Colonic mucosa (tissue), 4 donors: Measurements from ENCODE around the gene SIRT1. TPM values are rescaled to one million over a fixed set of nuclear protein-coding genes. Genes with fewer than 3 reads are reported as not detected.

ENCODE experiments used
- DNase-seq: peaks from one replicate; pipeline ENCODE4 v3.0.0-alpha.2; 2020
- H3K27ac ChIP-seq: fragments of 200-600 bp; one replicate; pipeline ENCODE4 v1.8.0; 2021
- H3K27me3 ChIP-seq: fragments of 200-600 bp; one replicate; pipeline ENCODE4 v1.8.0; 2021
- H3K36me3 ChIP-seq: fragments of 200-600 bp; one replicate; pipeline ENCODE4 v1.8.0; 2021
- H3K4me1 ChIP-seq: fragments of 200-600 bp; one replicate; pipeline ENCODE4 v1.8.0; 2021; ENCODE audit warnings: mild to moderate bottlenecking
- H3K4me3 ChIP-seq: fragments of 200-600 bp; one replicate; pipeline ENCODE4 v1.8.0; 2021
- H3K9ac ChIP-seq, 2 donors: one replicate each; pipeline ENCODE4 v1.7.0; 2013; ENCODE audit warnings: control low read depth in 2 of 2, low read depth in 2 of 2, low read length in 2 of 2
- H3K9me3 ChIP-seq: fragments of 200-600 bp; one replicate; pipeline ENCODE4 v1.8.0; 2021
- intact Hi-C: fragments of 100-400 bp; cut with DNase I; formaldehyde crosslinking; loops from one replicate; pipeline ENCODE4 v1.14.1; 2022
- total RNA-seq, 2 donors: library from RNA; stranded (reverse); fragmentation: NEBNext Ultra II Directional in 1 of 2; extraction: Animal tissue kit (Norgen Biotek cat#: 25700) in 1 of 2; gene quantifications; one replicate each; pipeline ENCODE4 v1.2.1, GENCODE V29; 2021
- TF ChIP-seq, protein P1 (sequence below): fragments of 200-600 bp; IDR thresholded peaks from one replicate; pipeline ENCODE4 v1.8.0; 2022; ENCODE audit warnings: antibody characterized with exemption, mild to moderate bottlenecking
- donor health status: healthy.
- donor health status: DM: no; HTN: no; CAD: no.
- donor health status: DM: no; HTN: no; CAD: no.

SIRT1 gene
- total RNA-seq, 2 donors from 2014 or later = 11.7 to 20.4 TPM

DNA sequence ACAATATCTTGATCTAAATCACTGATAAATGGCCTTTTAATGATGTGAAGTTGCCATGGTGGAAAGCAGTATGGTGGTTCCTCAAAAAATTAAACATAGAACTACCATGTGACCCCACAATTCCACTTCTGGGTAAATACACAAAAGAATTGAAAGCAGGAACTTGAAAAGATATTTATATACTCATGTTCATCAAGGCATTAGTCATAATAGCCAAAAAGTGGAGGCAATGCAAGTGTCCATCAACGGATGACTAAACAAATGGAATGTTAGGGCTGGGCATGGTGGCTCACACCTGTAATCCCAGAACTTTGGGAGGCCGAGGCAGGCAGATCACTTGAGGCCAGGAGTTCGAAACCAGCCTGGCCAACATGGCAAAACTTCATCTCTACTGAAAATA, 44.5 kb upstream of the SIRT1 start:
- no peak overlapping the region for H3K9ac ChIP-seq
- intact Hi-C loops = no loop called here
- TF ChIP-seq, protein P1, sequence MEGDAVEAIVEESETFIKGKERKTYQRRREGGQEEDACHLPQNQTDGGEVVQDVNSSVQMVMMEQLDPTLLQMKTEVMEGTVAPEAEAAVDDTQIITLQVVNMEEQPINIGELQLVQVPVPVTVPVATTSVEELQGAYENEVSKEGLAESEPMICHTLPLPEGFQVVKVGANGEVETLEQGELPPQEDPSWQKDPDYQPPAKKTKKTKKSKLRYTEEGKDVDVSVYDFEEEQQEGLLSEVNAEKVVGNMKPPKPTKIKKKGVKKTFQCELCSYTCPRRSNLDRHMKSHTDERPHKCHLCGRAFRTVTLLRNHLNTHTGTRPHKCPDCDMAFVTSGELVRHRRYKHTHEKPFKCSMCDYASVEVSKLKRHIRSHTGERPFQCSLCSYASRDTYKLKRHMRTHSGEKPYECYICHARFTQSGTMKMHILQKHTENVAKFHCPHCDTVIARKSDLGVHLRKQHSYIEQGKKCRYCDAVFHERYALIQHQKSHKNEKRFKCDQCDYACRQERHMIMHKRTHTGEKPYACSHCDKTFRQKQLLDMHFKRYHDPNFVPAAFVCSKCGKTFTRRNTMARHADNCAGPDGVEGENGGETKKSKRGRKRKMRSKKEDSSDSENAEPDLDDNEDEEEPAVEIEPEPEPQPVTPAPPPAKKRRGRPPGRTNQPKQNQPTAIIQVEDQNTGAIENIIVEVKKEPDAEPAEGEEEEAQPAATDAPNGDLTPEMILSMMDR = no peak

DNA sequence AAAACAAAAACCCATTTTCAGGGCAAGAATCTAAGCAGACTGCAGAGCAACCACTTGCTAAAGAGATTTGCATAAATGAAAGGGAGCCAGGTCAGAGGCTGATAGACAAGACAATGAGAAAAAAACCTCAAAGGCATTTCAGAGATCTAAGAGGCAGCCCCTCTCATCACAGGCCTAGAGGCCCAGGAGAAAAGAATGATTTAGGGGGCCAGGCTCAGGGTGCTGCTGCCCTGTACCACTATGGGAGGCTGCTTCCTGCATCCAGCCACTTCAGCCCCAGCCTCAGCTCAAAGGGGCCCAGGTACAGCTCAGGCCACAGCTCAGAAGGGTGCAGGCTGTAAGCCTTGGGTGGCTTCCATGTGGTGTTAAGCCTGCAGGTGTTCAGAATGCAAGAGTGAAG, 42.7 kb upstream of the SIRT1 start:
- no peak for DNase-seq
- intact Hi-C loops = no loop called here
- H3K4me1 ChIP-seq = no peaks in the 10 kb centered on the region
- no peak overlapping the region for H3K4me3 ChIP-seq
- no peaks in the 10 kb centered on the region for H3K27me3 ChIP-seq
- H3K36me3 ChIP-seq = no peaks in the 10 kb centered on the region
- TF ChIP-seq, protein P1 = no peak
- no peaks in the 10 kb centered on the region for H3K9me3 ChIP-seq
- H3K27ac ChIP-seq = no peak overlapping the region
- H3K9ac ChIP-seq = no peak overlapping the region

More for the DNA sequence above, 44.5 kb upstream of the SIRT1 start:
- H3K9me3 ChIP-seq = no peaks in the 10 kb centered on the region
- no peaks in the 10 kb centered on the region for H3K4me1 ChIP-seq
- DNase-seq = no peak
- H3K27me3 ChIP-seq = no peaks in the 10 kb centered on the region
- H3K27ac ChIP-seq = no peak overlapping the region
- no peaks in the 10 kb centered on the region for H3K36me3 ChIP-seq
- H3K4me3 ChIP-seq = no peak overlapping the region

DNA sequence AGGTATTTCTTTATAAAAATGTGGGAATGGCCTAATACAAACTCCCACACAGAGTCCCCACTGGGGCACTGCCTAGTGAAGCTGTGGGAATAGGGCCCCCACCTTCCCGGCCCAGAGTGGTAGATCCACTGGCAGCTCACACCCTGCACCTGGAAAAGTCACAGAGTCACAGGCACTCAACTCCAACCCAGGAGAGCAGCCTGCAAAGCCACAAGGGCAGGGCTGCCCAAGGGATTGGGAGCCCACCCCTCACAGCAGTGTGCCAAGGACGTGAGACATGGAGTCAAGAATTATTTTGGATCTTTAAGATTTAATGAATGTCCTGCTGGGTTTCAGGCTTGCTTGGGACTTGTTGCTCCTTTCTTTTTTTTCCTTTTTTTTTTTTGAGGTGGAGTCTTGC, 41.2 kb upstream of the SIRT1 start:
- H3K36me3 ChIP-seq = no peaks in the 10 kb centered on the region
- no peak overlapping the region for H3K9ac ChIP-seq
- no peak overlapping the region for H3K4me3 ChIP-seq
- no peak overlapping the region for H3K27ac ChIP-seq
- H3K4me1 ChIP-seq = no peaks in the 10 kb centered on the region
- TF ChIP-seq, protein P1 = no peak
- no peaks in the 10 kb centered on the region for H3K27me3 ChIP-seq
- intact Hi-C loops = no loop called here
- no peak for DNase-seq
- H3K9me3 ChIP-seq = no peaks in the 10 kb centered on the region

DNA sequence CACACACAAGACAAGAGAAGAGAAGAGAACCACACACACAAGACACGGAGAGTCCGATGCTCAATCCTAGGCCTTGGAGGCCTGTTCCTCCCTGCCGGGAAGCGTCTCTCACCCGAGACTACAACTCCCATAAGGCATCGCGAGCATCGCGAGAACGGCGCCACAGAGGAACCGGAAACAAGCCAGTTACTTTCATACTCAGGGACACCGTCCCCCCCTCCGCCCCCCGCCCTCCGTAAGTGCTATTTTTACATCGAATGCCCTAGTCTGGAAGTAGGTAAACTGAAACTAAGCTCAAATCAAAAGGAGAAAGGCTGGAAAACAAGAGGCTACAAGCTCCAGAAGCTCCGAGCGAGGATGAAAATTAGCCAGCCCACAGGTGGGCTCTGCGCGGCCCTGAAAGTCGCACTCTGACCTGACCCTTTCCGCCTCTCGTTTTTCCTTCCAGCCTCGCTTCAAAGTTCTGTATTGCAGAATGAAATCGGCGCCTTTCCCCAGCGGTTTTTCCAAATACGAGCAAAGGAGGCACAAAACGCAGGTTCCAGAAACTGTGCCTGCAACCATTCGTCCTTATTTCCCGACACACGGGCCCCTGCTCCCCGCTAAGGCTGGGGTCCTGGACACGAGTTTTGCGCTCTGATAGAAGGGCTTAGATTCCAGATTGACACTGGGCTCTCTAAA, 35.0 kb upstream of the SIRT1 start:
- H3K36me3 ChIP-seq = no peaks in the 10 kb centered on the region
- DNase-seq = peak; percentile 99
- no peaks in the 10 kb centered on the region for H3K4me1 ChIP-seq
- H3K4me3 ChIP-seq = peak overlapping the region; percentile 58
- no peaks in the 10 kb centered on the region for H3K9me3 ChIP-seq
- no peaks in the 10 kb centered on the region for H3K27me3 ChIP-seq
- peak overlapping the region; percentile 74 to 96 for H3K9ac ChIP-seq
- TF ChIP-seq, protein P1 = no peak
- intact Hi-C loops = loop anchor here (10.0 kb wide), 1 partner anchor 215 kb away; no protein-coding TSS in a partner anchor
- H3K27ac ChIP-seq = peak overlapping the region; percentile 96

DNA sequence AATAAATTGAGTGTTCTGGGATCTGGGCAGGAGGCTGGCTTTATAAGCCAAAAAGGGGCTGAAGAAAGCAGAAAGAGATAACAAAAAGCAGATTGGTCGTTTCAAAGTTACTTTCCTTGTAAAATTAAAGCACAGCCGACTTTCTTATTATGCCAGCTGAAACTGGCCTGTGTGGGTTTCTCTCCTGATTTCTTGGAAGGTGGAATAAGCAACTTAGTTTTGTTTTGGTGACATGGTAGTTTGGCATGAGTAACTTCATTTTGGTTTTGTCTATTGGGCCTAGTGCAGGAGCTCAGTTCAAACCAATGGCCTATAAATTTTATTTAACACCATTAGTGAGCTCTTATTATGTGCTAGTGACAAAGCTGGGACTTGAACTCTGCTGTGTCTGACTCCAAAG, 33.3 kb upstream of the SIRT1 start:
- intact Hi-C loops = loop anchor here (10.0 kb wide), 1 partner anchor 214 kb away; no protein-coding TSS in a partner anchor
- no peak for DNase-seq
- Histone ChIP-seq H3K4me1 (no peaks in the 10 kb centered on the region), H3K9me3 (no peaks in the 10 kb centered on the region), H3K36me3 (no peaks in the 10 kb centered on the region), H3K27me3 (no peaks in the 10 kb centered on the region), H3K27ac (no peak overlapping the region), H3K9ac (no peak overlapping the region), H3K4me3 (no peak overlapping the region)
- TF ChIP-seq, protein P1 = no peak
